DMS 273 treated with DMSO at 0.1 percent for 48 hours (cell line): Measurements from ENCODE around the gene DCLRE1C.
"Not testable (repeated sequence)": the region's sequence is repeated elsewhere in the genome, so short reads cannot be mapped to it uniquely, and the experiment has no call there.

Experiments
- DNase-seq: peaks from one replicate; lab custom pipeline; 2025; lab: John Stamatoyannopoulos, UW

DCLRE1C gene

GRCh38 chr10:14945108-14945507 lies 8.8 kb downstream of the DCLRE1C start:
- DNase-seq = no peak

- not testable (repeated sequence) for DNase-seq
Observed at GRCh38 chr10:14942950-14943338, 11.0 kb downstream of the DCLRE1C start.

GRCh38 chr10:14942147-14942949 lies 11.5 kb downstream of the DCLRE1C start:
- DNase-seq = not testable (repeated sequence)

- DNase-seq = not testable (repeated sequence)
Observed at GRCh38 chr10:14938971-14939370, 14.9 kb downstream of the DCLRE1C start.

- no peak for DNase-seq
Observed at GRCh38 chr10:14936584-14936983, 17.3 kb downstream of the DCLRE1C start.

- no peak for DNase-seq
Observed at GRCh38 chr10:14930610-14931009, 23.3 kb downstream of the DCLRE1C start.

GRCh38 chr10:14926722-14927416 lies 27.0 kb downstream of the DCLRE1C start:
- DNase-seq = no peak

- DNase-seq = no peak
Observed at GRCh38 chr10:14926061-14926470, 27.8 kb downstream of the DCLRE1C start.

GRCh38 chr10:14925268-14925667 lies 28.6 kb downstream of the DCLRE1C start:
- no peak for DNase-seq

- DNase-seq = no peak
Observed at GRCh38 chr10:14924013-14924412, 29.9 kb downstream of the DCLRE1C start.

GRCh38 chr10:14918964-14919363 lies 34.9 kb downstream of the DCLRE1C start:
- no peak for DNase-seq

GRCh38 chr10:14917827-14918226 lies 36.1 kb downstream of the DCLRE1C start:
- DNase-seq = no peak

- no peak for DNase-seq
Observed at GRCh38 chr10:14916600-14916999, 37.3 kb downstream of the DCLRE1C start.

- DNase-seq = no peak
Observed at GRCh38 chr10:14911801-14912200, 42.1 kb downstream of the DCLRE1C start.

GRCh38 chr10:14910953-14911352 lies 42.9 kb downstream of the DCLRE1C start:
- DNase-seq = no peak

- DNase-seq = no peak
Observed at GRCh38 chr10:14909101-14909500, 44.8 kb downstream of the DCLRE1C start.

- DNase-seq = not testable (repeated sequence)
Observed at GRCh38 chr10:14907591-14907990, 46.3 kb downstream of the DCLRE1C start.

GRCh38 chr10:14906765-14907164 lies 47.1 kb downstream of the DCLRE1C start:
- no peak for DNase-seq

- no peak for DNase-seq
Observed at GRCh38 chr10:14905890-14906289, 48.0 kb downstream of the DCLRE1C start.

- no peak for DNase-seq
Observed at GRCh38 chr10:14904864-14905263, 49.0 kb downstream of the DCLRE1C start.

- no peak for DNase-seq
Observed at GRCh38 chr10:14904316-14904732, 49.6 kb downstream of the DCLRE1C start.

- DNase-seq = no peak
Observed at GRCh38 chr10:14891151-14891550, 62.7 kb downstream of the DCLRE1C start.

- no peak for DNase-seq
Observed at GRCh38 chr10:14889318-14889717, 64.6 kb downstream of the DCLRE1C start.
